GM19324 (cell line): ENCODE results near the gene SMG9.

Experiments
- ATAC-seq: cut with Tn5 transposase; IDR thresholded peaks from one replicate; pipeline ENCODE4 v1.9.1; 2021; ENCODE audit warnings: mild to moderate bottlenecking, moderate library complexity; ENCODE audit not compliant: unreplicated experiment, low FRiP score

Gene SMG9

DNA sequence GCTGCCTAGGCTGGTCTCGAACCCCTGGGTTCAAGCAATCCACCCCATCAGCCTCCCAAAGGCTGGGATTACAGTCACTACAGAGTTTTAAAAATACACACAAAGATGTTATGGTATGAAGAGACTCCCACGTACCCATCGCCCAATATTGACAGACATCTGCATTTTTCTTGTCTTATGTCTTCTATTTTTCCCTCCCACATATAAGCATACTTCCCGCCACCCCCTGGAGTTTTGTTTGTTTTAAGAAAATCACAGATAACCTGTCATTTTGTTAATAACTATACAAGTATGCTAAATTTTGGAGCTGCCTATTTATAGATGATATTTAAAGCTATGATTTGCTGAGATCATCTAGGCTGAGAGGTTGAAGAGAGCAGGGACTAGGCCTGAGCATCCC is 6.2 kb upstream of the SMG9 start:
- ATAC-seq = no peak

DNA sequence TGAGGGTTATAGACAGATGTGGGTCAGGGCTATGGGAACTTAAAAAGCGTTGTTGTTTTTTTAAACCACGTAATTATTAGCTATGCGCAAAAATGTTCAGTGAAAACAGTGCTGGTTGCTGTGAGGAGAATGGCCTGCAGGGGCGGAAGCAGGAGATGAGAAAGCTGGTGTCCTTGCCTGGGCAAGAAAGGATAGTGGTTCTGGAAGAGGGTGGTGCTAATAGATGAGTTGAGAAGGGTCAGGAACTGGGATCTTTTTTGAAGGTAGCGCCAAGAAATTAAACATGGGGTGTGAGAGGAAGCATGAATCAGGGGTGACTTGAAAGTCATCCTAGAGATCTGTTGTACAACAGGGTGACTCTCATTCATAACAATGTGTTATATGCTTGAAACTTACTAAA is 4.8 kb upstream of the SMG9 start:
- no peak for ATAC-seq

DNA sequence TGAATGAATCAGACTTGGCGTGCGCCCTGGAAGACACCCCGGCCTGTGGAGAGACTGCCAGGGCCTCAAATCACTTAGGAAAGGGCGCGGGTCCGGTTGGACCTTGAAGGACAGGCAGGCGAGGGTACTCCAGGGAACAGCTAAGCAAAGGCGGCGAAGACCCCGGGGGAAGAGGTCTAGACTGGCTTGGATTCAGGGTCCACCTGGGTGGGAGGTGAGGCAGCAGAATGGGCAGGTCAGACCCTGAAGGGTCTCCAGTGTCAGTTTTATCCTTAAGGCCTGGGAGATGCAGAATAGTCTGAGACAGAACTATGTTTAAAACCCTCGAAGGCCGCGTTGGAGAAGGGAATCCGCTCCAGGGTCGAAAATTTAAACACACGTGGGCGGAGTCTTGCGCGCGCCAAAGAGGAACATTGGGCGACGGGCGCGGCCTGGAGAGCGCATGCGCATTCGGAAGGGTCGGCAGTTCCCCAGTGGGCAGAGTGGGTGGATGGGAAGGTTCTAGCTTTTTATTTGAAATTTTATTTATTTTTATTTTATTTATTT is 567 bp upstream of the SMG9 start:
- peak; percentile 24 for ATAC-seq

DNA sequence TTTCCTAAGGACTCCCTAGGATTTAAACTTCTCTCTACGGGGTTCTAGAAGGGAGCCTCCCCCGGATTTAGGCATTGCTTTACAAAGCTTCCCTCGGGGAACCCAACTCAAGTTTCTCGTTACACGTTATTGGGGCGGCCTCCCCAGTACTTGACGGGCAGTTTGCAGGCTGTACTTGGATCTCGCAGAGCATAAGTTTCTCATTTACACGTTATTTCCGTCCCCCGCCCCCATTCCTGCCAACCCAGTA is 584 bp downstream of the SMG9 start:
- no peak for ATAC-seq

DNA sequence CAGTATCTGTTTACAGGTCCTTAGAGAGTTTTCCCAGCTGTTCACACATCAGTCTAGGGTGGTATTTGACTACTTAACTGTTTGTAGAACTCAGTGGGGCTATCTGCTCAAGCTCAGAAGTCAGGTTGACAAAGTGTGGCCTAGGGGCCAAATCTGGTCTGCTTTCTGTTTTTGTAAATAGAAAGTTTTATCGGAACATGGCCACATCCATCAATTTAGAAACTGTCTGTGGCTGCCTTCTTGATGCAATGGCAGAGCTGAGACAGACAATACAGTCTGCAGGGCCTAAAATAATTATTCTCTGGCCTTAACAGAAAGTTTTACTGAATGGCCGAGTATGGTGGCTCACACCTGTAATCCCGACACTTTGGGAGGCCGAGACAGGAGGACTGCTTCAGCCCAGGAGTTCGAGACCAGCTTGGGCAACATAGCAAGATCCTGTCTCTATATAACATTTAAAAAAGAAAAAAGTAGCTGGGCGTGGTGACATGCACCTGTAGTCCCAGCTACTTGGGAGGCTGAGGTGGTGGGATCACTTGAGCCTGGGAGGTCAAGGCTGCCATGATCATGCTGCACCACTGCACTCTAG is 2.4 kb downstream of the SMG9 start:
- ATAC-seq = no peak

DNA sequence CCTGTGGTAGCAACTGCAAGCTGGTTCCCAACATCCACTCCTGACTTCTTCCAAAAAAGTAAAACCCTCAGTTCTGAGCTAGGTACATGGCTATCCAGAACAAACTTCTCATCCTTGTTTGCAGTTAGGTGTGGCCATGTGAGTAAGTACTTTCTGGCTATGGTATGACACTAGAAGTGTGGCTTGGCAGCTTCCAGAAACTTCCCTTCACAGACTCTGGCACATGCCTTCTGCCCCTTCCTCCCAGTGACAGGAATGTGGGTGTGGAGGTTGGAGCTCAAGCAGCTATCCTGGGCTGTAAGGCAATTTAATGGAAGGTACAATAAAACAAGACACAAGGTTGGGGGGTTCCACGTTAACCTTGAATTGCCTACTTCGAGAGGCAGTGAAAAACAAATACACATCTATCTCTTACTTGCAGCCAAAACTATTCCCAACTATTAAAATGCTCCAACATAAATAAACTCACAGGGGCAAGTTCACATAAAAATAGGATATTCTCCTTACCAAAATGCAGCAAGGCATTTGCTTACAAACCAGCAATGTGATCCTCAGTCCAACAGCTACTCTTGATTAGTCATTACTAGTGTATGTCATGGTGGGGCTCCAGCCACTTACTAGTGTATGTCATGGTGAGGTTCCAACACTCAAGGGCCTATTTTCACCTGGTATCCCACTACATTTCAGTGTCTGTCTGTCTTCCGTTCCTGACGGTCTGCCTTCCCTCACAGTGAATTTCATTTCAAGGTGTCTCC is 3.1 kb downstream of the SMG9 start:
- ATAC-seq = no peak

DNA sequence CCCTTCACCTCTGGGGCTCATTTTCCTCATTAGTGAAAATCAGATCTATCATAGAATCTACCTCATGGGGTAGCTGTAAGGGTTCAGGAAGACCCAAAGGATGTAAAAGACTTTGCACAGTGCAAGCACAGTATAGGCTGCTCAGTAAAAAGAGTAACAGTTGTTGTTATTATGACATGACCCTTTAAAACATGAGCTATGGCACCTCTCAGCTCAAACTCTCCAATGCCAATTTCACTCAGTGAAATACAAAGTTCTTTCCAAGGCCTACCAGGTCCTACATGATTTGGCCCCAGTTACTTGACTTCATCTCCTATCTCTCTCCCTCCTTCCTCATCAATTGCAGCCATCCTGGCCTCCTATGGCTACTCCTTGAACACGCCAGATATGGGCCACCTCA is 4.9 kb downstream of the SMG9 start:
- no peak for ATAC-seq

DNA sequence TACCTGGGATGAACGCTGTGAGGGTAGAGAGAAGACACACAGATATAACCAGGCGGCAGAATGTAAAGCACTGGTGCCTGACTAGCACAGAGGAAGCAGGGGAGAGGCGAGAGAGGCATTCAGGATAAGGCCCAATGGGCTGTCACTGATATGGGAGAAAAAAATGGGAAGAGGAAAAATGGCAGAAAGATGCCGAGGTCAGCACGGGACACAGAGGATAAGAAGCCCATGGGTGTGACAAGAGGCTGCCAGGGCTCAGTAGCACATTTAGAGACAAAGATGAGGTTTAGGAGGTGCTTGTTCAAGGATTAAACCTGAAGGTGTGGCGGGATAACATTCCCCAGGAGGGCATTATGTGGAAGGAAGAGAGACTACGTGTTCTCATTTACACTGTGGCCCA is 5.6 kb downstream of the SMG9 start:
- ATAC-seq = no peak

DNA sequence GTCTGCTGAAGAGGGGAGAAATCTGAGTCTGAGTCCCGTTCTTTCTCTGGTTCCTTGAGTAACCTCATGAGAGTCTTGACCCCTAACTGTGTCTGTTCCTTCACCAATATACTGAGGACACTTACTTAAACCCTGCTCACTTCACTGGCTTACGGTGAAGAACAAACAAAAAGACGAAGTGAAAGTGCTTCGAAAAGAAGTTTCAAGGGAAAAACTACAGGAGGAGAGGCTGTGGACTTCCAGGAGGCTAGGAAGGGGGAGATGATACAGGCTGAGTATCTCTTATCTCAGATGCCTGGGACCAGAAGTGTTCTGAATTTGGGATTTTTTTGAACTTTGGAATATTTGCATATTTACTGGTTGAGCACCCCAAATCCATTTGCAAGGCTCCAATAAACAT is 6.1 kb downstream of the SMG9 start:
- no peak for ATAC-seq

DNA sequence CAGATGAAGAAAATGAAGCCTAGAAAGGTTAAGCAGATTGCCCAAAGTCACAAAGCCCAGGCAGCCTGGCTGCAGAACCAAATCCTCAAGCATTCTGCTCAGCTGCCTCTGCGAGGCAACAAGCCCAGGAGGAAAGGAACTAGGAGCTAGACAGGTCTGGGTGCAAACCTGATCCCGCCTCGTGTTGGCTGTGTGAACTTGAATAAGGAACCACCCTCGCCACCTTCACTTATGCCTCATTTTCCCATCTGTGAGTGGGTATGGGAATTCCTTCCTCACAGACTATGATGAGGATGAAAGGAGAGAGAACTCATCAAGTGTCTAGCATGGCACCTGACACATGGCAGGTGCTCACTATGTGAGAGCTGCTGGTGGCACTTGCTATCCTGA is 6.6 kb downstream of the SMG9 start:
- ATAC-seq = no peak

DNA sequence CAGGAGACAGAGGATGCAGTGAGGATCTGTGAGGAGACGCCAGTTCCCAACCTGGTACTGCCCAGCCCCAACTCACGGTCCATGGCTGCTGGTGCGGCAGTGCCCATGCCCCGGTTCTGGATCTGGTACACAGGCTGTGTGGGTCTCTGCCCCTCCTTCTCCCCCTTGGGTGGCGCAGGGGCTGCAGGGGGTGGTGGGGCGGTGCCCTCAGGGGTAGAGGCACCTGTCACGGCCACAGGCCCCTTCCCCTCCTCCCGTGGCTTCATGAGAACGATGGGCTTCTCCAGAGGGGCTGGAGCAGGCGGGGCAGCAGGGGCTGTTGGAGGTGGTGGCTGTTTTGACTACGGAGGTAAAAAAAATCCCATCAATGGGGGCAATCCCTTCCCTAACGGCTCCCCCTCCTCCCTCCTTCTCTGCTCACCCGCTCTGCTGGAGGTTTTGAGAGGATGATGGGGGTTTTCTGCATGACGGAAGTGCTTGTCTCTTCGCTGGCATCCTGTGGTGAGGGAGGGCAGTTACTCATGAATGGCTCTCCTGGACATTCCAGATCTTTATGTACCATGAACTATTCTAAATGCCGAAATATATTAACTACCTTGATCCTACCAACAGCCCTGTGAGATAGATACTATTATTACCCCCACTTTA is 7.1 kb downstream of the SMG9 start:
- ATAC-seq = no peak

DNA sequence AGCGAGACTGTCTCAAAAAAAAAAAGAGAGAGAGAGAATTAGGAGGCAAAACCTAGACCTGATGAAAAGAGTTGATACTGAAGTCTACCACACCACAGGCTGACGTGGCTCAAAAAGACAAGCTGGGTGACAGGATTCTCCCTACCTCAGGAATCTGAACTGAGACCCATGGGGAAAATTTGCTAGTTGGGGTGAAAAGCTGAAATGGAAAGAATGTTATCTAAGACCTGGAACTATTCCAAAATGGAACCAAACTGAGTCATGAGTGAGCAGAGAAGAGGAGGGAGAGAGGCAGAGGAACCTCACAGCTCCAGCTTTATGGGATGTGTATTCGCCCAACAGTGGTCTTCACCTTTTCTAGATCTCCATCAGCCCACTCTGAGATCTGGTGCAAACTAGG is 11.7 kb downstream of the SMG9 start:
- no peak for ATAC-seq

DNA sequence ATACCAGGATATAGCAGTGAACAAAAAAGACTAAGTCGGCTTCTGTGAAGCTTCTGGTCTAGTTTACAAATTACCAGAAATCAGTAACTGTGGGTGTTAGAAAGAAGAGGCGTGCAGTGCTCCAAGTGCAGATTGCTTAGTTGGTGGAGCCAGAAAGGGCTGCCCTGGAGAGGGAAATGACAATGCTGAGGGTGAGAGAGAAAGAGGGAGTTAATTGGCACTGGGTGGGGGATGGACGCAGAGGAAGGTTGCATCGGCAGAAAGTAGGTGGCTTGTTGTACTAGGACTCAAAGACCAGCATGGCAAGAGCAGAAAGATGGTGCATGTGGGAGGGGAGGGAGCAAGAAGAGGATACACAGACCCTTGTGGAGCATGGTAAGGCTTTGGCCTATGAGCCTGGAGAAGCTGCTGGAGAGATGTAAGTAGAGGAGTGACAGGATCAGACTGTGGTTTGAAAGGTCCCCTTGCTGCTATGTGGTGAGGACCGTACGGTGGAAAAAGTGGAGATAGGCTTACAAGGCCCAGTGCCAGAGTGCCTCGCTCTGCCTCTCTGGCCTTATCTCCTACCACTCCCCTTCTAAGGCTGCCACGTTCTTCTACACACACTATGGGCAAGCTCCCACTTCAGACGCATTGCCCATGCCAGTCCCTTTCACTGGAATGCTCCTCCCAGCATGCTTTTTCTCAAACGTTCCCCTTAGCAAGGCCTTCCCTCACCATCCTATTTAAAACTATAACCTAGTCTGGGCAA is 13.5 kb downstream of the SMG9 start:
- no peak for ATAC-seq

DNA sequence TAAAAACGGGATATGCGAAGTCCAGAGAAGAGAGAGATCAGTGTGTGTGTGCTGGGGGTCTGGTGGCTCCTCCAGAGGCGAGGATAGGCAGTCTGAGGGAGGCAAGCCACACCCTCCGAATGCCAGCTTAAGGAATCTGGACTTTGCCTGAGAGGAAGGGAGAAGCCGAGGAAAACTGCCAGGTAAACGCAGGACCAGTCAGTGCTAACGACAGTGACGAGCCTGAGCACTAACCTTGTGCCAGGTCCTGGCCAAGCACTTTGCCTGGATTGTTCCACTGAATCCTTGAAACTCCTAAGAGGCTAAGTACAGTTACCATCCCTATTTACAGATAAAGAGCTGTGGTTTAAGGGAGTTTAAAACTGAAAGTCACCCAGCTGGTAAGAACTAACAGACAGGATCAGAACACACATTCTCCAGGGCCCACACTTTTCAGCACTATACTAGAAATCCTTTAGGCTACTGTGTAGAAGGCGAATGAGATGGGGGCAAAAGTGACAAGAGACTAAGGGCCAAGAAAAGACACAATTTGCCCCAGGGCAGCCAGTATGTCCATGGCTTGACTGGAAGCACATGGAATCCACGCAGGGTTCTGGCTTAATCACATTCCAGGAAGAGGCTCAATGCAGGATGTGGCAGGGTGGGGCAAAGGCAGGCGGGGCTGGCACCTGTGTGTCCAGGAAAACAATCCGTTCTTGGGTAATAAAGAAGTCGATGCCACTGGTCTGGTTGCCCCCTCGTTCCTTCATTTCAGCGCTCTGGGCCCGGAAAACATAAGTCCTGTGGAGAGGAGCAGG is 15.1 kb downstream of the SMG9 start:
- ATAC-seq = no peak

DNA sequence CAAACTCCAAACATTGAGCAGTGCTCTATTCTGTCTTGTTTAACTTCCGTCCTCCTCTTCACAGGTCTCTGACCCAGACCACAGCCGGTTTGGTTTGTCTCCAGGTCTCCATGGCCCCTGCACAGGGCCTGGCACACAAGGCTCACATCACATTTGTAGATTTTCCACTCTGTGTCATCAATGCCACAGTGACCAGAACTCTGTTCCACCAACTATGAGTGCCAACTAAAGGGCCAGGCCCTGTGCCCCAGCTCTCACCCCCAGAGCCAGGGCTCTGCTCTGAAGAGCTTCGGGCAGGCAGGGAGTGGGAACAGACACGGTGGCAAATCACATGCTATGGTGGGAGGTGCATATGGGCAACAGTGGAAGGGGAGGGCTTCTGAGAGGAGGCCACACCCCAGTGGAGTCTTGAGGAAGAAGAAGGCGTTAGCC is 16.0 kb downstream of the SMG9 start:
- ATAC-seq = no peak

DNA sequence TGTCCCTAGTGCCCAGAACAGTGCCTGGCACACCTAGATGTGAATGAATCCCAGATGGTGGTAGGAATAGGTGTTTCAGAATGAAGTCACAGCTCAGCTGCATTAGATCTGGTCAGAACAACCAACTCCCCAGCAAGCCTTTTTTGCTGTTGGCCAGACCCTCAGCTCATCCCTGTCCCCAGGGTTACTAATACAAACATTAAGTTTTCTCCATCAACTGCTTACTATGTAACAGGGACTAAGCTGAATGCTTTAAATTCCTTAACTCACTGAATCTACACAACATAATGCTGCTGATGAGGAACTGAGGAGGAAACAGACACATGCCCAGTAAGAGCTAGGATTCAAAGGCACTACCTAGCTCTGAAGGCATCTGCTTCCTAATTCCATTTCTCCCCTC is 18.8 kb downstream of the SMG9 start:
- no peak for ATAC-seq

DNA sequence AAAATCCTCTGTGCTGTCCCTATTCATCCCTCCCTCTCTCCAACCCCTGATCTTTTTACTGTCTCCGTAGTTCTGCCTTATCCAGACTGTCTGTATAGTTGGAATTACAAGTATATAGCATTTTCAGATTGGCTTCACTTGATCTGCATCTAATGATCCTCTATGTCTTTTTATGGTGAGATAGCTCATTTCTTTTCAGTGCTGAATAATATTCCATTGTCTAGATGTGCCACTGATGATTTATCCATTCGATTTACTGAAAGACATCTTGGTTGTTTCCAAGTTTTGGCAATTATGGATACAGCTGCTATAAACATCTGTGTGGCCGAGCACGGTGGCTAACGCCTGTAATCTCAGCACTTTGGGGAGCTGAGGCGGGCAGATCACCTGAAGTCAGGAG is 19.7 kb downstream of the SMG9 start:
- ATAC-seq = no peak

DNA sequence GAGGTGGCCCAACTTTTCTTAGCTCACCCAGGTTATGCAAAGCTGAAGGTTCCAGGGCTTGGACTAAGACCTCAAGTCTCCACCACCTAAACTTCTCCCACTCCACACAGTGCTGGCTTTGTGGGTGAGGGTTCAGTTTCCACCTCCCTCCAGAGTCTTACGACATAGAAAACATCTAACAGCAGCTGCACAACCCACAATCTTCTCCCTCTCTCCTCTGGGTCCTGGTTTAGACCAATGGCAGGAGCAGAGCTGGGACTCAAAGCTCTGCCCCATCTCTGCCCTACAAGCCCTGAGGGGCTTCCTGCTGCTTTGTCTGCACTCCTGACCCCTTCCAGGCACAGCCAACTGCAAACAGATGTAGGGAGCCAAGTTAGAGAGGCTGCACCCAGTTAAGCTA is 22.9 kb downstream of the SMG9 start:
- ATAC-seq = no peak

DNA sequence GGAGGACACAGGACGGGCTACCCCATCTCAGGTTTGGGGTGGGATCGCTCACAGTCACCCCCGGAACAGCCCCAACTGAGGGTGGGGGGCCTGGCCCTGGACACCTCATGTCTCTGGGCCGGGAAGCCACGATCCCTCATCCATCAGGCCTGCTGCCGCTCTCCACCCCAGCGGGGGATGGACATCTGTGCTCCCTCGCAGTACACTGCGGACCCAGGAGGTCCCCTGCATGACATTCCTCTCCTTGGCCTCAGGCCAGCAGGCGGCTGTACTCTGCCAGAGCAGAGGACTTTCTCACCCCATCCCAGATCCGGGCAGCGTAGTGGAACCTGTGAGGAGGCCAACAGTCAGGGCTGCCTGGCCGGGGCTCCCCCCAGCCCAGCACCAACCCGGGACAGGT is 23.4 kb downstream of the SMG9 start:
- ATAC-seq = no peak

DNA sequence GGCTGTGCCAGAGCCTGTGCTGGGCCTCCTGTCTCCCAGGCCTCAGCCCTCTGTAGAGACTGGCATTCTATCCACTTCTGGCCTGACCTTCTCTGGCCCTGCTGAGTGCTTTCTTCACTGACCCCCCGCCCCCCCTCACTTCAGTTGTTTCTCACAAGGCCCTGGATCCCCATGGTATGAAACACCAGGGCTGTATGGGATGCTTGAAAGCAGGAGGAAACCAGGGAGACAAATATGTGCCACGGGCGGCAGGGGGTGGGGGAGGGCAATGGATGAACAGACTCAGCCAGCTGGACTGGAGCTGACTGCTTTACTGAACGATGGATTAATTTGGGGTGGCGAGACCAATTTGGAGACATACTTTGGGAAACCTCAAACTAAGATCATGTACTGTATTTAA is 24.8 kb downstream of the SMG9 start:
- no peak for ATAC-seq

DNA sequence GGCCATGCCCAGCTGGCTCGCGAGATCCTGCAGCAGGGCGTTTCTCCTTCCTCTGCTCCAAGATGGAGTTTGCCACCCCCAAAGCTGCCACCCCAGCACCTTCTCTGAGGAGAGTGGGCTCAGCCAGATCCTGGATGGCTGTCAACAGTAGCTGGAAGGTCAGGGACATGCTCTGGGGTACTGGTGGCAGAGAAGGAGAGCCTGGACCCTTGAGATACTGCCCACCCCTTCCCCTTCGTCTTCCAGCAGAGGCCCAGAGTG is 27.2 kb downstream of the SMG9 start:
- ATAC-seq = no peak
